ENCODE data around the gene STAC3. TPM values are rescaled to one million over a fixed set of nuclear protein-coding genes. Genes with fewer than 3 reads are reported as not detected.
A peak's percentile ranks its signal among the peaks of the same experiment; 100 is the strongest.

STAC3 gene
- total and polyA plus RNA-seq, 2 experiments from 2014 or later = 0.48 to 3.0 TPM

DNA sequence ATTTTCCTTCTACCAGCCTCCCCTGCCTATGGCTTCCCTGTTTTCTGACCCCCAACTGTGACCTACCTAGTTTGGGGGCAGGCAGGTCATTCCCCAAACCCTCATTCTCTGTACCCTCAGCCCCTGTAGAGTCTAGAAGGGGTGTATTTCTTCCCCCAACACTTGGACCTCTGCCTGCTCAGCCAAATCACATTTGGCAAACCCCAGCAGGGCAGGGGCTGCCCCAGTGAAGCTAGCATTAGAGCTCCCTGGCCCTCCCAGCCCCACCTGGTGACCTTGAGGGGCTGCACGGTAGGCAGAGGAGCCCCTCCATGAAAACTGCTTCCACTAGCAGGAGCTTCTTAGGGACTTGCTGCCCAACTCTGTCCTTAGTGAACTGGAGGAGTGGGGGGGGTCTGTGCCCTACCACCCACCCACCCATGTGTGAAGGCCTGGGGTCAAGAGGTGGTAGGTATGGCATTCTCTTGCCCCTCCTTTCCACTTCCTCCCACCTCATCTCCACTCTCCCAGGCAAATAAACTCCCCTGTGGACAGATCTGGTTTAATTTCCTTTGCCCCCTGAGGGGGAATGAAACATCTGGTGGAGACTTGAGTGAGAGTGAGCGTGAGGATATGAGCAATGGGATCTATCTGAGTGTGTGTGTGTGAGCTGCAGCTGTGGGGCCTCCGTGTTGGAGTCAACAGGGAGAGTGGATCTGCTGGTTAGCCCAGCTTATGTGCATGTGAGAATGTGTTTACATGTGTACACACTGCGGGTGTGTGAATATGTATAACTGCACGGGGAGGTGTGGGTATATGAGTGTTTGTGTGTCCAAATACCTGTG is 32.7 kb downstream of the STAC3 start:
- ATAC-seq = no peak

DNA sequence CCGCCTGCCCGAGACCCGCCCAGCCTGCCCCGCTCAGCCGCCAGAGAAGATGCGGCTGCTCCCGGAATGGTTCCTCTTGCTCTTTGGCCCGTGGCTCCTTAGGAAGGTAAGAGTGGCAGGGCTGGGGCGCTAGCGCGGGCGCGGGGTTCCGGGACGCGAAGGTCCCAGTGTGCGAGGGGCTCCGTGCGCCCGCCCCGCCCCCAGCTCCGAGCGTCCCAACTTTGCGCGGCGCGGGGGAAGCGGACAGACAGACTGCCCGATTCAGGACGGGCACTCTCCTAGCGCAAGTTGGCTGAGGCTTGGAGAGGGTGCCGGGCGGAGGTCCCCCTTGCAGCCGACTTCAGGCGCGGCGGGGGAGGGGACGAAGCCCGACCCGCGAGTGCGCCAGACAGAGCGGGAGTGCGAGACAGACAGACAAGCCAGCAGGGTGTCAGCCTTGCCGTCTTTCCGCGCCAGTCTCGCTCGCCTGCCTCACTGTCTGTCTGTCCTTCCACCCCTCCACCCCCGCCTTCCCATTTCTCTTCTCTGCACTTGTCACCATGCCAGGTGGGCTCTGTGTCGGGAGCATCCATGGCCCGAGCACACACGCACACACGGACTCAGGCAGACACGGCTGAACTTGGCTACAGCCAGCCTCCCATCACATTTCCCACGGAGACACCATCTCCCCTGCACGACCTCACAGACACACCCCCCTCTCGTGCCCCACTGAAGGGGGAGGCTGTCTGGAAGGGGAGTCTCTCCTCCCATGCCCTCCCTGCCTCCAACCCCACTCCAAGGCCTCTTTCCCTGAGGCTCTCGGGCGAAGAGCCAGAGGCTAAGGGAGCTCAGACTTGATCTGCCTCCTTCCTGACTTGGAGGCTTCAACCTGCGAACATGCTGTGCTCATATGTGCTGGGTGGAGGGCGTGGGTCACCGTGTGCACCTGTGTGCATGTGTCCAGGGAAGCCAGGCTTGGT is 33.8 kb downstream of the STAC3 start:
- peaks cover 82% of the 10 kb centered on the region for H3K27me3 Mint-ChIP-seq (ENCODE audit: insufficient read depth, low read depth, poor library complexity)
- H3K27ac ChIP-seq (ENCODE audit: low read depth) = no peak overlapping the region
- no peak overlapping the region for H3K27ac Mint-ChIP-seq
- peak overlapping the region; percentile 62 for H3K4me3 ChIP-seq
- peaks cover 53% of the 10 kb centered on the region for H3K4me1 ChIP-seq (ENCODE audit: insufficient read depth)
- H4K20me1 ChIP-seq (replicated peaks; ENCODE audit: insufficient read depth) = peaks cover 10% of the 10 kb centered on the region; the same call in 1 of the 2 replicates
- no peak; the same call in 2 of the 3 replicates for ATAC-seq
- no peaks in the 10 kb centered on the region for H3K36me3 ChIP-seq (ENCODE audit: insufficient read depth)
- peaks cover 64% of the 10 kb centered on the region for H3K4me1 Mint-ChIP-seq
- H3K4me2 ChIP-seq = peak overlapping the region; percentile 84
- peaks cover 9% of the 10 kb centered on the region for H3K36me3 Mint-ChIP-seq (ENCODE audit: low read depth)
- H2AFZ ChIP-seq = no peak overlapping the region
- peak overlapping the region; percentile 73 for H3K4me3 Mint-ChIP-seq
- H3F3A ChIP-seq (replicated peaks; ENCODE audit: low read depth) = 0 out of 2 replicates have a peak, but pooled peaks cover 27% of the 10 kb centered on the region
- peaks cover 87% of the 10 kb centered on the region for H3K27me3 ChIP-seq (ENCODE audit: insufficient read depth)
- no peaks in the 10 kb centered on the region for H3K9me2 ChIP-seq (ENCODE audit: insufficient read depth)
- peaks cover 3% of the 10 kb centered on the region for H3K9me3 Mint-ChIP-seq
- no peaks in the 10 kb centered on the region for H3K79me2 ChIP-seq (replicated peaks; ENCODE audit: insufficient read depth)
- peak; percentile 53 for DNase-seq (ENCODE audit: low spot score)
- TF ChIP-seq EZH2phosphoT487 (IDR thresholded peaks at IDR 0.05; ENCODE audit: unreplicated experiment) = peak; percentile 89
- no peak for TF ChIP-seq ZNF331 (CRISPR knock-in tag; IDR thresholded peaks at IDR 0.05; ENCODE audit: low read depth)
- TF ChIP-seq, protein P1, sequence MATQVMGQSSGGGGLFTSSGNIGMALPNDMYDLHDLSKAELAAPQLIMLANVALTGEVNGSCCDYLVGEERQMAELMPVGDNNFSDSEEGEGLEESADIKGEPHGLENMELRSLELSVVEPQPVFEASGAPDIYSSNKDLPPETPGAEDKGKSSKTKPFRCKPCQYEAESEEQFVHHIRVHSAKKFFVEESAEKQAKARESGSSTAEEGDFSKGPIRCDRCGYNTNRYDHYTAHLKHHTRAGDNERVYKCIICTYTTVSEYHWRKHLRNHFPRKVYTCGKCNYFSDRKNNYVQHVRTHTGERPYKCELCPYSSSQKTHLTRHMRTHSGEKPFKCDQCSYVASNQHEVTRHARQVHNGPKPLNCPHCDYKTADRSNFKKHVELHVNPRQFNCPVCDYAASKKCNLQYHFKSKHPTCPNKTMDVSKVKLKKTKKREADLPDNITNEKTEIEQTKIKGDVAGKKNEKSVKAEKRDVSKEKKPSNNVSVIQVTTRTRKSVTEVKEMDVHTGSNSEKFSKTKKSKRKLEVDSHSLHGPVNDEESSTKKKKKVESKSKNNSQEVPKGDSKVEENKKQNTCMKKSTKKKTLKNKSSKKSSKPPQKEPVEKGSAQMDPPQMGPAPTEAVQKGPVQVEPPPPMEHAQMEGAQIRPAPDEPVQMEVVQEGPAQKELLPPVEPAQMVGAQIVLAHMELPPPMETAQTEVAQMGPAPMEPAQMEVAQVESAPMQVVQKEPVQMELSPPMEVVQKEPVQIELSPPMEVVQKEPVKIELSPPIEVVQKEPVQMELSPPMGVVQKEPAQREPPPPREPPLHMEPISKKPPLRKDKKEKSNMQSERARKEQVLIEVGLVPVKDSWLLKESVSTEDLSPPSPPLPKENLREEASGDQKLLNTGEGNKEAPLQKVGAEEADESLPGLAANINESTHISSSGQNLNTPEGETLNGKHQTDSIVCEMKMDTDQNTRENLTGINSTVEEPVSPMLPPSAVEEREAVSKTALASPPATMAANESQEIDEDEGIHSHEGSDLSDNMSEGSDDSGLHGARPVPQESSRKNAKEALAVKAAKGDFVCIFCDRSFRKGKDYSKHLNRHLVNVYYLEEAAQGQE (IDR thresholded peaks at IDR 0.05; ENCODE audit: unreplicated experiment) = no peak
- TF ChIP-seq, protein P2, sequence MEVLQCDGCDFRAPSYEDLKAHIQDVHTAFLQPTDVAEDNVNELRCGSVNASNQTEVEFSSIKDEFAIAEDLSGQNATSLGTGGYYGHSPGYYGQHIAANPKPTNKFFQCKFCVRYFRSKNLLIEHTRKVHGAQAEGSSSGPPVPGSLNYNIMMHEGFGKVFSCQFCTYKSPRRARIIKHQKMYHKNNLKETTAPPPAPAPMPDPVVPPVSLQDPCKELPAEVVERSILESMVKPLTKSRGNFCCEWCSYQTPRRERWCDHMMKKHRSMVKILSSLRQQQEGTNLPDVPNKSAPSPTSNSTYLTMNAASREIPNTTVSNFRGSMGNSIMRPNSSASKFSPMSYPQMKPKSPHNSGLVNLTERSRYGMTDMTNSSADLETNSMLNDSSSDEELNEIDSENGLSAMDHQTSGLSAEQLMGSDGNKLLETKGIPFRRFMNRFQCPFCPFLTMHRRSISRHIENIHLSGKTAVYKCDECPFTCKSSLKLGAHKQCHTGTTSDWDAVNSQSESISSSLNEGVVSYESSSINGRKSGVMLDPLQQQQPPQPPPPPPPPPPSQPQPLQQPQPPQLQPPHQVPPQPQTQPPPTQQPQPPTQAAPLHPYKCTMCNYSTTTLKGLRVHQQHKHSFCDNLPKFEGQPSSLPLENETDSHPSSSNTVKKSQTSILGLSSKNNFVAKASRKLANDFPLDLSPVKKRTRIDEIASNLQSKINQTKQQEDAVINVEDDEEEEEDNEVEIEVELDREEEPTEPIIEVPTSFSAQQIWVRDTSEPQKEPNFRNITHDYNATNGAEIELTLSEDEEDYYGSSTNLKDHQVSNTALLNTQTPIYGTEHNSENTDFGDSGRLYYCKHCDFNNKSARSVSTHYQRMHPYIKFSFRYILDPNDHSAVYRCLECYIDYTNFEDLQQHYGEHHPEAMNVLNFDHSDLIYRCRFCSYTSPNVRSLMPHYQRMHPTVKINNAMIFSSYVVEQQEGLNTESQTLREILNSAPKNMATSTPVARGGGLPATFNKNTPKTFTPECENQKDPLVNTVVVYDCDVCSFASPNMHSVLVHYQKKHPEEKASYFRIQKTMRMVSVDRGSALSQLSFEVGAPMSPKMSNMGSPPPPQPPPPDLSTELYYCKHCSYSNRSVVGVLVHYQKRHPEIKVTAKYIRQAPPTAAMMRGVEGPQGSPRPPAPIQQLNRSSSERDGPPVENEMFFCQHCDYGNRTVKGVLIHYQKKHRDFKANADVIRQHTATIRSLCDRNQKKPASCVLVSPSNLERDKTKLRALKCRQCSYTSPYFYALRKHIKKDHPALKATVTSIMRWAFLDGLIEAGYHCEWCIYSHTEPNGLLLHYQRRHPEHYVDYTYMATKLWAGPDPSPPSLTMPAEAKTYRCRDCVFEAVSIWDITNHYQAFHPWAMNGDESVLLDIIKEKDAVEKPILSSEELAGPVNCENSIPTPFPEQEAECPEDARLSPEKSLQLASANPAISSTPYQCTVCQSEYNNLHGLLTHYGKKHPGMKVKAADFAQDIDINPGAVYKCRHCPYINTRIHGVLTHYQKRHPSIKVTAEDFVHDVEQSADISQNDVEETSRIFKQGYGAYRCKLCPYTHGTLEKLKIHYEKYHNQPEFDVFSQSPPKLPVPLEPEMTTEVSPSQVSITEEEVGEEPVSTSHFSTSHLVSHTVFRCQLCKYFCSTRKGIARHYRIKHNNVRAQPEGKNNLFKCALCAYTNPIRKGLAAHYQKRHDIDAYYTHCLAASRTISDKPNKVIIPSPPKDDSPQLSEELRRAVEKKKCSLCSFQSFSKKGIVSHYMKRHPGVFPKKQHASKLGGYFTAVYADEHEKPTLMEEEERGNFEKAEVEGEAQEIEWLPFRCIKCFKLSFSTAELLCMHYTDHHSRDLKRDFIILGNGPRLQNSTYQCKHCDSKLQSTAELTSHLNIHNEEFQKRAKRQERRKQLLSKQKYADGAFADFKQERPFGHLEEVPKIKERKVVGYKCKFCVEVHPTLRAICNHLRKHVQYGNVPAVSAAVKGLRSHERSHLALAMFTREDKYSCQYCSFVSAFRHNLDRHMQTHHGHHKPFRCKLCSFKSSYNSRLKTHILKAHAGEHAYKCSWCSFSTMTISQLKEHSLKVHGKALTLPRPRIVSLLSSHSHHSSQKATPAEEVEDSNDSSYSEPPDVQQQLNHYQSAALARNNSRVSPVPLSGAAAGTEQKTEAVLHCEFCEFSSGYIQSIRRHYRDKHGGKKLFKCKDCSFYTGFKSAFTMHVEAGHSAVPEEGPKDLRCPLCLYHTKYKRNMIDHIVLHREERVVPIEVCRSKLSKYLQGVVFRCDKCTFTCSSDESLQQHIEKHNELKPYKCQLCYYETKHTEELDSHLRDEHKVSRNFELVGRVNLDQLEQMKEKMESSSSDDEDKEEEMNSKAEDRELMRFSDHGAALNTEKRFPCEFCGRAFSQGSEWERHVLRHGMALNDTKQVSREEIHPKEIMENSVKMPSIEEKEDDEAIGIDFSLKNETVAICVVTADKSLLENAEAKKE (CRISPR knock-in tag; IDR thresholded peaks at IDR 0.05) = no peak
- TF ChIP-seq EZH2 (IDR thresholded peaks at IDR 0.05; ENCODE audit: low read depth, unreplicated experiment) = peak; percentile 63
- no peak for TF ChIP-seq ZNF114 (CRISPR knock-in tag; IDR thresholded peaks at IDR 0.05)
- no peak for TF ChIP-seq NANOG (IDR thresholded peaks at IDR 0.05; ENCODE audit: borderline replicate concordance)
- TF ChIP-seq JUNB (IDR thresholded peaks at IDR 0.05; ENCODE audit: unreplicated experiment) = no peak

More for the DNA sequence above, 32.7 kb downstream of the STAC3 start:
- no peak for DNase-seq (ENCODE audit: low spot score)
- H4K20me1 ChIP-seq (replicated peaks; ENCODE audit: insufficient read depth) = peaks cover 10% of the 10 kb centered on the region; the same call in 1 of the 2 replicates
- H3K79me2 ChIP-seq (replicated peaks; ENCODE audit: insufficient read depth) = no peaks in the 10 kb centered on the region
- peaks cover 56% of the 10 kb centered on the region for H3K4me1 ChIP-seq (ENCODE audit: insufficient read depth)
- peak overlapping the region; percentile 73; the same call in 2 of the 3 replicates for H3K4me3 Mint-ChIP-seq
- H3K36me3 Mint-ChIP-seq (ENCODE audit: low read depth) = peaks cover 9% of the 10 kb centered on the region
- TF ChIP-seq EZH2 (IDR thresholded peaks at IDR 0.05; ENCODE audit: low read depth, unreplicated experiment) = peak; percentile 78
- TF ChIP-seq NANOG (IDR thresholded peaks at IDR 0.05; ENCODE audit: borderline replicate concordance) = no peak
- peaks cover 97% of the 10 kb centered on the region for H3K27me3 ChIP-seq (ENCODE audit: insufficient read depth)
- no peak overlapping the region for H3K4me2 ChIP-seq
- H3K9me2 ChIP-seq (ENCODE audit: insufficient read depth) = no peaks in the 10 kb centered on the region
- peaks cover 3% of the 10 kb centered on the region for H3K9me3 Mint-ChIP-seq
- H2AFZ ChIP-seq = no peak overlapping the region
- no peak overlapping the region for H3K4me3 ChIP-seq
- H3K36me3 ChIP-seq (ENCODE audit: insufficient read depth) = no peaks in the 10 kb centered on the region
- no peak overlapping the region for H3K27ac Mint-ChIP-seq
- H3F3A ChIP-seq (replicated peaks; ENCODE audit: low read depth) = 0 out of 2 replicates have a peak, but pooled peaks cover 24% of the 10 kb centered on the region
- peaks cover 71% of the 10 kb centered on the region for H3K4me1 Mint-ChIP-seq
- H3K27me3 Mint-ChIP-seq (ENCODE audit: insufficient read depth, low read depth, poor library complexity) = peaks cover 92% of the 10 kb centered on the region
- no peak overlapping the region for H3K27ac ChIP-seq (ENCODE audit: low read depth)

All from GM23338 (cell line).